ENCODE results near the gene CCDC142.

DNA sequence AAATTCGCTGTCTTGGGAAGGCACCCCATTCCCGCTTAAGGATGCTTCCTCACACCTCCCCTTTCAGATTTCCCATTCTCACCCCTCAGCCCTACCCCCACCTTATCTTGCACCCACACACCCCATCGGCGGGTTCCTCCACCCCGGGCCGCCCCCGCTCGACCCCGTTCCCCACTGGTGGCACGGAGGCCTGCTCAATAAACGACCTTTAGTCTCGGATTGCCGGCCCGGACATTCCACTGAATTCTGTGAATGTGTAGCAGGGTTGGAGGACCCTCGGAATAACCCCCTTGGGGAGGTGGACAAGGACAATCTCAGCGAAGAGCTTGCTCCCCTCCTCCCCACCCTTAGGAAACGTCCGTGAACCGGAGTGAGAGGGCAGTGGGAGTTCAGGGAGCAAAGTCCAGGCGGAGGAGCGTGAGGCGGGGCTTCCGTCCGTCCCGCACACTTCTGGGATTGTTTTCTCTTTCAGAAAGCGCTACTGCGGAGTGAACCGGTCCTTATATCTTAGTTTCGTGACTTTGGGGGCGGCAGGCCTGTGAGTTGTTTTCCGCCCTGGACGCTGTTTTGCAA is 19.4 kb upstream of the CCDC142 start:
- TF ChIP-seq CTCF (IDR thresholded peaks at IDR 0.05; ENCODE audit: low read length), result no peak
- no peak for TF ChIP-seq EZH2 (optimal IDR thresholded peaks at IDR 0.05; ENCODE audit: low read depth, low read length)
- no peak for TF ChIP-seq EZH2phosphoT487 (IDR thresholded peaks at IDR 0.05; ENCODE audit: low read length)

Measured in MM.1S (cell line).